Heart left ventricle (tissue), 13 donors: ENCODE data around the gene NDOR1.

ENCODE experiments used
- POLR2A ChIP-seq, 2 donors: fragments of 450-650 bp; IDR thresholded peaks; one replicate each; pipeline ENCODE4 v1.6.1; 2017; ENCODE audit warnings: antibody characterized with exemption in 2 of 2, mild to moderate bottlenecking in 2 of 2, moderate library complexity in 2 of 2
- TF ChIP-seq, protein P1 (sequence below), 12 donors: fragments of 200-600 bp; sonication (generic) in 4 of 12; IDR thresholded peaks; one replicate each; pipeline versions ENCODE4 v1.5.0 to v1.8.0; 2018 to 2022; ENCODE audit warnings: antibody characterized with exemption in 12 of 12, mild to moderate bottlenecking in 5 of 12
- donor health status: ischemic (EF 13 %, LVEDD 7.1; RV severe dilation, severe dysfunction).
- donor health status: DM: no; HTN: yes; CAD: no.
- donor health status: DM: no; HTN: no; CAD: no.
- donor health status: ischemic (EF 25% LVEDD 6.9; RV normal size, moderate dysfunction).
- donor health status: ischemic (EF 25% LVEDD 5.7; RV mildly dilated, moderate dysfunction).
- donor health status: ischemic (EF 35%, LVEDD 5.7; RV mildly dilated, moderate dysfunction).
- donor health status: nonischemic (EF 11% LVEDD 7.7; RV severe dilation, severe dysfunction).
- donor health status: DM: yes; HTN: yes; CAD: no.
- donor health status: PGD.
- donor health status: ischemic (EF 29% LVEDD 5.4; RV normal size, mild dysfunction).
- donor health status: nonischemic (EF 23%, LVEDD 6.1; RV moderate dilation, normal function).

DNA sequence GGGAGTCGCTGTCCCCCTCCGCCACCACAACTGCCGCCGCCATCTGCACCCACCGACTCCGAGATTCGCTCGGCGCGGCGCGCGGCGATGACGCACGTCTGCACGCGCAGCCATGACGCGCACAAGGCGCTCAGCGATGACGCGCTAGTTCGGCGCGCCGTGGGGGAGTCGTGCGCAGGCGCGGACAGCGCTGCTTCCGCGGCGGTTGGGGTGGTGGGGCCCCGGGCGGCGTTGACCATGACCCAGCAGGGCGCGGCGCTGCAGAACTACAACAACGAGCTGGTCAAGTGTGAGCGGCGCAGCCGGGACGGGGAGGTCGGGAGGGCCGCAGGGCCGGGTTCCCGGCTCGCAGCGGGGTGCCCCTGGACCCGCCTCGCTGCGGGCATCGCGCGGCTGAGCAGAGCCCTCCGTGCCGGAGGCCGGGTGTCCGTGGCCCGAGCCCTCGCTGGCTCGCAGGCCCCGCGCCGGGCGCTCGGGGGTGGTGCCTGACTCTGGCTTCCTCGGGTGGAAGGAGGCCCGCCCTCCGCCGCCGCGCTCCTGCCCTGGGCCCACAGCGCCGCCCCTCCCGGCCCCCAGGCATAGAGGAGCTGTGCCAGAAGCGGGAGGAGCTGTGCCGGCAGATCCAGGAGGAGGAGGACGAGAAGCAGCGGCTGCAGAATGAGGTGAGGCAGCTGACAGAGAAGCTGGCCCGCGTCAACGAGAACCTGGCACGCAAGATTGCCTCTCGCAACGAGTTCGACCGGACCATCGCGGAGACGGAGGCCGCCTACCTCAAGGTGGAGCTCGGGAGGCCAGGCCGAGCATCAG lies 16.8 kb upstream of the NDOR1 start, which contains the start of the genes ANAPC2 and SSNA1:
- TF ChIP-seq, protein P1, sequence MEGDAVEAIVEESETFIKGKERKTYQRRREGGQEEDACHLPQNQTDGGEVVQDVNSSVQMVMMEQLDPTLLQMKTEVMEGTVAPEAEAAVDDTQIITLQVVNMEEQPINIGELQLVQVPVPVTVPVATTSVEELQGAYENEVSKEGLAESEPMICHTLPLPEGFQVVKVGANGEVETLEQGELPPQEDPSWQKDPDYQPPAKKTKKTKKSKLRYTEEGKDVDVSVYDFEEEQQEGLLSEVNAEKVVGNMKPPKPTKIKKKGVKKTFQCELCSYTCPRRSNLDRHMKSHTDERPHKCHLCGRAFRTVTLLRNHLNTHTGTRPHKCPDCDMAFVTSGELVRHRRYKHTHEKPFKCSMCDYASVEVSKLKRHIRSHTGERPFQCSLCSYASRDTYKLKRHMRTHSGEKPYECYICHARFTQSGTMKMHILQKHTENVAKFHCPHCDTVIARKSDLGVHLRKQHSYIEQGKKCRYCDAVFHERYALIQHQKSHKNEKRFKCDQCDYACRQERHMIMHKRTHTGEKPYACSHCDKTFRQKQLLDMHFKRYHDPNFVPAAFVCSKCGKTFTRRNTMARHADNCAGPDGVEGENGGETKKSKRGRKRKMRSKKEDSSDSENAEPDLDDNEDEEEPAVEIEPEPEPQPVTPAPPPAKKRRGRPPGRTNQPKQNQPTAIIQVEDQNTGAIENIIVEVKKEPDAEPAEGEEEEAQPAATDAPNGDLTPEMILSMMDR (IDR thresholded peaks at IDR 0.05): peak in 9 of 12 donors; percentile 16 to 42 (median 29)
- TF ChIP-seq POLR2A (IDR thresholded peaks at IDR 0.05): peak in 1 of 2 donors; percentile 95
